ENCODE data around the gene SNX21.
"Not testable (repeated sequence)": the region's sequence is repeated elsewhere in the genome, so short reads cannot be mapped to it uniquely, and the experiment has no call there.

SNX21 gene, protein sequence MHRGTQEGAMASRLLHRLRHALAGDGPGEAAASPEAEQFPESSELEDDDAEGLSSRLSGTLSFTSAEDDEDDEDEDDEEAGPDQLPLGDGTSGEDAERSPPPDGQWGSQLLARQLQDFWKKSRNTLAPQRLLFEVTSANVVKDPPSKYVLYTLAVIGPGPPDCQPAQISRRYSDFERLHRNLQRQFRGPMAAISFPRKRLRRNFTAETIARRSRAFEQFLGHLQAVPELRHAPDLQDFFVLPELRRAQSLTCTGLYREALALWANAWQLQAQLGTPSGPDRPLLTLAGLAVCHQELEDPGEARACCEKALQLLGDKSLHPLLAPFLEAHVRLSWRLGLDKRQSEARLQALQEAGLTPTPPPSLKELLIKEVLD

DNA sequence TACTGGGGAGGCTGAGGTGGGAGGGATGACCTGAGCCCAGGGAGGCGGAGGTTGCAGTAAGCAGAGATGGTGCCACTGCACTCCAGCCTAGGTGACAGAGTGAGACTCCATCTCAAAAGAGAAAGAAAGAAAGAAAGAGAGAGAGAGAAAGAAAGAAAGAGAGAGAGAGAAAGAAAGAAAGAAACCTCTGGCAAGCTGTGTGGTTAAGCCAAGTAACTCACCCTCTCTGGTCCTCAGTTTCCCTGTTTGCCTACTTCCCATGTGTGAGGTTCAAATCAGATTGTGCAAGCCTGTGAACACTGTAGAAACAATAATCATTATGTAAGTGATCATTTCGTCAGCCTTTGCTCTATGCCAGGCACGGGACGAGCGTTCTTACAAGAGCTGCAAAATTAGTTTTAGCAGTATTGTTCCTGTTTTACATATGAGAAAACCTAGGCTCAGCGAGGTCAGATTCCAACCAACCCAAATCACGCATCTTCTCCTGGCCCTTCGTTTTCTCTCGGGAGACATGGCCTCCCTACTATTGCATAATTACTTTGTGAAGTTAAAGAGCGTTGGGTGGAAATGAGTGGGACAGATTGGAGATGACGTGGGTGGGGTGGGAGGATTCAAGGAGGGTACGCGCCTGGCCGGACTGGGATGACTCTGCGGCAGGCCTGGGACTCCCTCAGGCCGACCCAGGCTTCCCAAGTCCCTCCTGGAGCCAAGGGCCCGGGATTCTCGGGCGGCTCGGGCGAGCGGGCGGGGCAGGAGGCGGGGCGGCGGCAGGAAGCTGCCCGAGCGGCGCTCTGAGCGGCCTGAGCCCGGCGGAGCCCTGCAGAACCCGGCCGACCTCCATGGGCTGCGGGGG is at the start of gene SNX21:
SNX21 (plus strand) TSS at position 770 of the 853 bp plus-strand sequence. CDS start 121 bp downstream, outside the sequence.
- no peak for DNase-seq

DNA sequence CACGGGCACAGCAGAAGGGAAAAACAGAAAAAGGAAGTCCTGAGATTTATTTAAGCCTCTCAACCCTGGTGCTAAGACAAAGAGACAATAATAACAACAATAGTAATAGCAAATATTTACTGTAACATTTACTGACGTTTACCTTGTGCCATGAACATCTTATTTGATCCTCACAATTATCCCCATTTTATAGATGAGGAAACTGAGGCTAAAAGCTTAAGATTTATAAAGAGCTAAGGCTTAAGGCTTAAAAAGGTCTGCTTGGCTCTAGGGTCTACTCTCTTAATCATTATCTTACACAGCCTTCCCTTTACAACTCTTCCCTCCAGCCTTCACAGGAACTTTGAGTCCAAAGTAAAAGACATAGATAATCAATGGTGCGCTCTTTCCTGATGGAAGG is 45.2 kb upstream of the SNX21 start:
- no peak for DNase-seq

DNA sequence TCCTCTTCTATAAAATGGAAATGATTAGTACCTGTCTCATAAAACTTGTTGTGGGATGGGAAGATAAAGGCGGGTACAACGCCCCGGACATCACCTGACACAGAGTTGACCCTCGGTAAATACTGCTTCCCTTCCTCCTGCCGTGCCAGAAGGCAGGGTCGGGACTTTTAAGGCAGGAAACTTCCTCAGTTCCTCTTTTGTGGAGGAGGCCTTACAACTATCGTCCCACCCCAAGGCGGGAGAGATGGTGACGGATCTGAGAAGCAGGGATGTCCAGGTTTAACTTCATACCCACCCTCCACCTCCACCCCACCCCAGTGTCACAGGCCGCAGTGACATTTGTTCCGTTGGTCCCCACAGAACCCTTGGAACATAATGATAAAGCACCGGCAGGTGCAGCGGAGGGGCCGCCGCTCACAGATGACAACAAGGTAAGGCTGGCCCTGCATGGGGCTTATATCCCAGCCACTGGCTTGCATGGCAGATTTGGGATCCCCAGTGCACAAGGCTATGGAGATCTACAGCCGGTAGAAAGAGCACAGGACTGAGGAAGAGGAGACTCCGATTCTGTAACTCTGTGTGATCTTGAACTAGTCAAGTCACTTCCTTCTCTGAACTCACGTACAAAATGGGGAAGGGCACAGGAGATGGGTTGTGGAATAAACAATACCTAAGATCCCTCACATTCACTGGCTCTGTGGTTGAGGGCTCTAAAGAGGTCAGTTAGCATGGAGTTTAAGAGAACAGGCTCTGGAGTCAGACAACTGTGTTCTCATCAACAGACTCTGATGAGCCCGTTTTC is 41.1 kb upstream of the SNX21 start:
- no peak for DNase-seq

DNA sequence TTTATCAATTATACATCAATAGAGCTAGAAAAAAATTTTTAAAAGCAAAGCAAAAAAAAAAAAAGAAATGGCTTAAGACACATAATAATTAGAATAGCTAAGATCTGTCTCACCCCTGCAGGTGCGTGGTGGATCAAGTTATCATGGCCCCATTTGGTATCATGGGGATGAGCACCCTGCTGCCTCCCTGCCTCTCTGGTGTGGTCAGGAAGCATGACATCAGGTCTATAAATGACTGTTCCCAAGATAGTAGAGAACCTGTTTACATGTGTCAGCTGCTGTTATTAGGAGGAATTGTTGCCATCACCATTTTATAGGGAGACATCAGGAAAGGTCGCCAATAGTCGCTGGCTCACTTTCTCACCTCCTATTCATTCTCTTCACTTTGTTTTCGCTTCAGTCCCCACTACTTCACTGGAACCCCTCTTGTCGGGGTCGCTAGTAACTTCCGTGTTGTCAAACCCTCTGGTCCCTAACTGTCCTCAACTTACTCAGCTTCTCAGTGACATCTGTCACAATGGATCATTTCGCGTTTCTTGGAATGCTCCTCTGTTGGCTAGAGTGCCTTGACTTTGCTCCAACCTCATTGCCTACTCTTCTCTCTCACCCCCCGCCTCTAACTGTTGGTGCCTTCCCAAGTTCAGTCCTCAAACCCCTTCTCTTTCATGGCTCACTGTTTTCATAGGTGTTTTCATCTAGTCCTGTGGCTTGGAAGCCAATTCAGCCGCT is 37.1 kb upstream of the SNX21 start:
- no peak for DNase-seq

DNA sequence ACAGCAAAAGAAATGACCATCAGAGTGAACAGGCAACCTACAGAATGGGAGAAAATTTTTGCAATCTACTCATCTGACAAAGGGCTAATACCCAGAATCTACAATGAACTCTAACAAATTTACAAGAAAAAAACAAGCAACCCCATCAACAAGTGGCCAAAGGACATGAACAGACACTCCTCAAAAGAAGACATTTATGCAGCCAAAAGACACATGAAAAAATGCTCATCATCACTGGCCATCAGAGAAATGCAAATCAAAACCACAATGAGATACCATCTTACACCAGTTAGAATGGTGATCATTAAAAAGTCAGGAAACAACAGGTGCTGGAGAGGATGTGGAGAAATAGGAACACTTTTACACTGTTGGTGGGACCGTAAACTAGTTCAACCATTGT is 36.1 kb upstream of the SNX21 start:
- not testable (repeated sequence) for DNase-seq

DNA sequence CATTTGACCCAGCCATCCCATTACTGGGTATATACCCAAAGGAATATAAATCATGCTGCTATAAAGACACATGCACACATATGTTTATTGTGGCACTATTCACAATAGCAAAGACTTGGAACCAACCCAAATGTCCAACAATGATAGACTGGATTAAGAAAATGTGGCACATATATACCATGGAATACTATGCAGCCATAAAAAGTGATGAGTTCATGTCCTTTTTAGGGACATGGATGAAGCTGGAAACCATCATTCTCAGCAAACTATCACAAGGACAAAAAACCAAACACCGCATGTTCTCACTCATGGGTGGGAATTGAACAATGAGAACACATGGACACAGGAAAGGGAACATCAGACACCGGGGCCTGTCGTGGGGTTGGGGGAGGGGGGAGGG is 35.6 kb upstream of the SNX21 start:
- DNase-seq = not testable (repeated sequence)

DNA sequence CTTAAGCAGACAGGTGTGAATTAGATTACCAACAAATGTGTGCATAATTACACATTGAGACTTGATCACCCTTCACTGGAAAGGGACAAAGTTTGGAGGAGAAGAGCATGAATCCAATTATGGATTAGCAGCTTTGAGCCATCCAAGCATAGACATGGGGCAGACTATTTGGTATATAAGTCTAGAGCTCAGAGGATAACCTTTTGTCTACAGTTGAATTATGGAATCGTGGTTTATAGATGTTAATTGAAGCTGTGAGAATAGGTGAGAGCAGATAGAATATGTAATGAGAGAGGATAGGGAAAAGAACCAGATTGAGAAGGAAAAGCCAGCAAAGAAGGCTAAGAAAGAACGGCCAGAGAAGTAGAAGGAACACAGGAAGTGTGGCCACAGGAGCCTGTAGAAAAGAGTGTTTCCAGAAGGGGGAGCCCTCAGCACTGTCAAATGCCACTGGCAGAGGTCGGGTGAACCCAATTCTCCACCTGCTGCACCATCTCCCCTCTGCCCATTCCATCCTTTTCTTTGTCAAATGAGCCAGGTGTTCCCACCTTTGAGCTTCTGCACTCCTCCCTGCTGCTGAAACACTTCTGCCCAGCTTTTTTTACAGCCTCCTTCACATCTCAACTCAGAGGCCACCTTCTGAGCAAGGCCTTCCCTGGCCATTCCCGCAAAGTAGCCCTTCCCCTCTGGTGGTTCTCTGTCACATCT is 34.5 kb upstream of the SNX21 start:
- peak; percentile 59 for DNase-seq

DNA sequence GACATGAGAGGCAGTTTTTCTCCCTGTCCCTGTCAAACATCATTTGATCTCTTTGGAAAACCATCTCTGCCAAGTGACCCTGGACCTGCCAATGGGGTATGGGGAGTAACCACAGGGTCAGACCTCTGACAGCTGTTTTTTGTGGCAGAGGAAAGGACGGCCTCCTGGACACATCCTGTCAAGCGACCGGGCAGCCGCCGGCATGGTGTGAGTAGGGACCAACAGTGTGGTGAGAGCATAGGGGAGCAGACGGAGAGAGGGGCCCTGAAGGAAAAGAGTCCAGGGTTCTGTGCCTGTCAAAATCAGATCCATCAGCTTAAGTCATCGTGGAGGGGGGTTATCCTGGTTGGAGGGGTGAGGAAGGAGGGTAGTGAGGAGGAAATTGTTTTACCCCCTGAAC is 31.7 kb upstream of the SNX21 start:
- no peak for DNase-seq

DNA sequence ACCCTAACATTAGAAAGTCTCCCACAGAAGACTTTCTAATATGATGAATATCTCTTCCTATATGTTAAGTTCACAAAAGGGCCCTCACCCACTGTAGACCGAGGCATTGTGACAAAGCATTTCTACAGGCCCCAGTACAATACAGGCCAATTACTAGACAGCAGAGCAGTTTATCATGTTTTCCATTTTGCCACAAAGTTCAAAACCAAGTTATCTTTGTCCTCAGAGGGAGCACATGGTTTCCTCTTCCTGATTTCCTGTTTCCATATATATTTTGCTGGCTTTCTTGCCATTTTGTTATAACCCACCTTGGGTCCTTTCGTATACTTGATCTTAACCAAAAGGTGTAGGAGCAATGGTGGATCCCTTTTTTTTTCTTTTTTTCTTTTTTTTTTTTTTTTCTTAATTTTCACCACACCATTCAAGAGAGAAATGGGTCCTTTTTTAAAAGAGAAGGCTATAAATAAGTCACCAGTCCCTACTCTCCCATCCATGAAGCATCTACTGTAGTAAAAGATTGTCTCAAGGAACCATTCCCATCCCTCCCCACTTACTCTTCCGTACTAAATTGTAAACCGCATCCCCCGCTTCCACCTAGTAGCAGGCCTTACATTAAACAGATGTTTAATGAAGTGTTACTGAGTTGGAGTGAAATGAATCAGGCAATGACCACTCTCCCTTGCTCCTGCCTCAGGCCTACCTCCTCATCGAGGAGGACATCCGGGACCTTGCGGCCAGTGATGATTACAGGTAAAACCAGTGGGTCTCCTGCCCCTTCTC is 23.2 kb upstream of the SNX21 start:
- no peak for DNase-seq

DNA sequence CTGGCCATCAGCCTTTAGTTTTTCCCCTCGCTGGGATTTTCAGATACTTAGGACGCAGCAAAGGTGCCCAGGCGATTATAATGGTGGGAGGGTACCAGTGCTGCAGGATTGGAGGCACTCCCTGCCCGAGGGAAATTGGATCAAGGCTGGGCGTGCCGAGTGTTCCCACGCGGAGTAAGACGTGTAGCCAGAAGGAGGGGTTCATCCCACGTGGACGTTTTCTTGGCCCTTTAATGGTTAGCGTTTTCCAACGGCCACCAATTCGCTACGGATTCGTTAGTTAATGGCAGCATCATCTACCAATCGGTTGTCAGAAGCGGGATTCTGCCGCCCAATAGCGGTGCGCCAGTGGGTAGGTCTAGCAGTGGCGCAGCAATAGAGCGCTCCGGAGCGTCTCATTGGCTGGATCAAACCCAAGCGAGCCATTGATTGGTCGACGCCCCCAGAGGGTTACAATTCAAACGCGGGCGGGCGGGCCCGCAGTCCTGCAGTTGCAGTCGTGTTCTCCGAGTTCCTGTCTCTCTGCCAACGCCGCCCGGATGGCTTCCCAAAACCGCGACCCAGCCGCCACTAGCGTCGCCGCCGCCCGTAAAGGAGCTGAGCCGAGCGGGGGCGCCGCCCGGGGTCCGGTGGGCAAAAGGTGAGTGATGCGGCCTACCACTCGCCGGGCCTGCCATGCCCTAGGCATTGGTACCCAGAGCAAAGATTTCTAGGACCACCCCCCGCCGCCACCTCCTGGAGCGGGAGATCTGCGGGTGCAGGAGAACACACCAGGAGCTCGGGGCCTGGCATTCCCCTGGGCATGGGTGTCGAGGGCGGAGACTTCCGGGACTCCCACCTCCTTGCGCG is 21.2 kb upstream of the SNX21 start, which contains the start of gene UBE2C:
UBE2C (plus strand) TSS at position 488 of the 849 bp plus-strand sequence; CDS start at position 540, 52 bp downstream.
- peak; percentile 99 for DNase-seq

DNA sequence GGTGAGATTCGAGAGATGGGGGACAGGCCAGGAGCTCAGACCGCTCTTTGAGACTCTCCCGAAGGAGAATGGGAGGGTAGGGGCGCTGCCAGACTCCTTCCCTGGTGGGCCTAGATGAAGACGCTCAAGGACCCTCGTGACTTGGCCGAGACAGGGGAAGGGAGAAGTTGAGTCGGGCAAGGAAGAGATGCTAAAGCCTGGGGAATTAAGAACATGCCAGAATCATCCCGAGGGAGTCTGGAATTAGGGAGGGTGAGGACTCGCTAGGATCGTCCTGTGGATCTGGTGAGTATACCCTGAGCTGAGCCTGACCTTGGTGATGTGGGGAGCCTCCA is 20.6 kb upstream of the SNX21 start:
- DNase-seq = no peak

DNA sequence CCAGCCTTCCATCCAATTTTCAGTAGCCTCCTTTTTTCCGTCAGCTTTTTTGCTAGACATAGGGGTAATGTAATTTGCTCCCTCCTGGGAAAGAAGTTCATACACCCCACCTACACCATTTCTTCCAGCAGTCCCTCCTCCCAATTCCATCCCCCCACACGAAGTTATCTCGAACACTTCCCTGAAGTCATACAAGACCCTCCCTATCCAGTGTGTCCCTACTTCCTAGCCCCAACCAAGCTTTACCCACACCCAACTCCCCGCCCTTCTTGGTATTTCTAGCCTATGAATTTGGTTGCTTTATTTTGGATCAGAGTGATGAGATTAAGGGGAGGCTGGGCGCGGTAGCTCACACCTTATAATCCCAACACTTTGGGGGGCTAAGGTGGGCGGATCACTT is 20.1 kb upstream of the SNX21 start:
- no peak for DNase-seq

DNA sequence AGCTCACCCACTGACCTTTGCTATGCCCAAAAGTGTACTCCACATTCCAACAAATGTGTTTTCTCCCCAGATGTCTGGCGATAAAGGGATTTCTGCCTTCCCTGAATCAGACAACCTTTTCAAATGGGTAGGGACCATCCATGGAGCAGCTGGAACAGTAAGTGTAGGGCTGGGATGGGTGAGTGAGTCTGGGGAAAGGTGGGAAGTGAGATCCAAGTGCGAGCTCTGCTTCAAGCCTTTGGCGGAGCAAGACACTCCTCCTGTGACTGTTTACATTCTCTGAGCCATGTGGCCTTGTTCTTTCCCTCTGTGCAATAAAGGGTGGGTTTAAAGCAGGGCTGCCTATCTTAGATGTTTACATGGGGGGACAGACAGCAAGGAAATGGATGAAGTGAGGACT is 19.3 kb upstream of the SNX21 start:
- DNase-seq = no peak

DNA sequence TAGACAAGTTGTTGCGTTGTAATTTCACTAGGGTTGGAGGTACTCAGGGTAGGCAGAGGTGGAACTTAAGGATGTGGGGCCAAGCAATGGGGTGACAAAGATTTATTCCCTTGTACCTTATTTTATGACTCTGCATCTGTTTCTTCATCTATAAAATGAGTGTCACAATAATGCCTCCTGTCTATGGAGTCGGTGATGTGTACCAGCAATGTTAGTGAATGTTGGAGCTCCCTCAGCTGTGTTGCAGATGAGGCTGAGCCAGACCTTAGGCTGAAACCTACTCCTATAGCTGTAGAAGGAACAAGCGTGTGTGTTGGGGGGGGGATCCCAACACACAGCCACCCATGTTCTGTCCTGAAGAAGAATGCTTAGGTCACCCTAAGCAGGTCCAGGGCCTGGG is 16.6 kb upstream of the SNX21 start:
- DNase-seq = no peak

DNA sequence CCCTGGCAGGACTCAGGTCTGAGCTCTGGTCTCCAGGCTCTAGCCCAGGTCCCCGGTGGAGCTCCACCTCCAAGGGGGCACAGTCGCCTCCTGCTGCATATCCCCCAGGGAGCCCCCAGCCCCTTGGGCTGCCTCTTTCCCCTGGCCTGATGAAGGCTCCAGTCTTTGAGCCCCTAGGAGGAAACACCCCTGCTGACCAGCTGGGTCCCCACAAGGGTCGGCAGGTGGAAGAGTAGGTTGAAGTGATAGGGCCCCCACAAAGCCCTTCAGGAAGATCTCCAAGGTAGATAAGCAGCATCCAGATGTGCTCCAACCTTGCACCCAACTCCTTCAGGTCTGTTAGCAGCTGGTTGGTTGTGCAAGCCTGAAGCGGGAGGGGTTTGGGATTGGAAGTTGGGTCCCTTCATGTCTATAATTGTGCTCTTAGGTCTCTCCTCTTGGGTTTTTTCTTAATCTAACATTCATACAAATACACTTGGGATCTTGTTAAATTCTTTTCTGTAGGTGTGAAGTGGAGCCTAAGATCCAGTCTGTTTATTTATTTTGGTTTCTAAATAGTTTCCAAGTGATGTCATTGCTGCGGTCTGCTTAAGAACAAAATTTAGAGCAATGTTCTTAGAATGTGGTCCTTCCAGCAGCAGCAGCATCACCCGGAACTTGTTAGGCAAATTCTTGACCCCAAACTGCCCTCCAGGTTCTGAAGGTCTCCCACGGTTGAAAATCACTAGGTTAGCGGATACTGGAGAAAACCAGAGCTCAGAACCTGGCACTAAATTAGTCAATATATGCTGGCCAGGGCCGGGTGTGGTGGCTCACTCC is 16.0 kb upstream of the SNX21 start:
- DNase-seq = no peak

DNA sequence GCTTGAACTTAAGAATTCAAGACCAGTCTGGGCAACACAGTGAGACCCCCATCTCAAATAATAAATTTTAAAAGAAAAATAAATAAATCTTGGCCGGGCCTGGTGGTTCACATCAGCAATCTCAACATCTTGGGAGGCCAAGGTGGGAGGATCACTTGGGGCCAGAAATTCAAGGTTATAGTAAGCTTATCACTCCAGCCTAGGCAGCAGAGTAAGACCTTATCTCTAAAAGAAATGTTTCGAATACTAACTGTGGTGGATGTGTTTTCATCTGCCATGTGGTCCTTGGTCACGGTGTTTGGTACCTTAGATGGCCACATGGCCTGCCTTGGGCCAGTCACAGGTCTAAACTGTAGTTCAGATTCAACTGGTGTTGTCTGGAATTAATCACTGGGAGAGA is 15.4 kb upstream of the SNX21 start:
- no peak for DNase-seq

DNA sequence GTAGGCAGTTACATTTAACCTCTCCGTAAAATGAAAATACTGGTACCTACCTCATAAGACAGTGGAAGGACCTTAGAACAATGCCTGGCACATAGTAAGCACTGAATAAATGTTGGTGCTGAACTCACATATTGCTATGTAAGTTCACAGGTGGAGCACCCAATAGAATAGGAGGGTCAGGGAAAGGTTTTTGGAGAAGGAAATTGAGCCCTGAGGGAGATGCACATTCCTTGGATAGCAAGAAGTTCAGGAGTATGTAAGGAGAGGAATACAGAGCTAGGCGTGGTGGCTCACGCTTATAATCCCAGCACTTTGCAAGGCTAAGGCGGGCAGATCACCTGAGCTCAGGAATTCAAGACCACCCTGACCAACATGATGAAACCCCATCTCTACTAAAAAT is 14.1 kb upstream of the SNX21 start:
- no peak for DNase-seq

DNA sequence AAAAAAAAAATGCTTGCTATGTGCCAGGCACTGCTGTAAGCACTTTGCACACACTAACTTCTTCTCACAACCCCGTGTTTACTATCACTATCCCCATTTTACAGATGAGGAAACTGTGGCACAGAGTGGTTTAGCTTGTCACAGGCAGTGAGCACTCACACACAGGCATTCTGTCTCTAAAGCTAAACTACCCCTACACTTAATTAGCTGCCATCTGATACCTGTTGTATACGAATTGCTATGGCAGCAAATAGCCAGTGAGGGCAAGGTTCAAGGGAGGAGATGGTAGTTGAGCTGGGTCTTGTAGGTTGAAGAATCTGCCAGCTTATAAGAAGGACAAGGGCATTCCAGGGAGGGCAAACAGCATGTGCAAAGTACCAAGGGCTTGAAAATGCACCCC is 11.7 kb upstream of the SNX21 start:
- DNase-seq = no peak

DNA sequence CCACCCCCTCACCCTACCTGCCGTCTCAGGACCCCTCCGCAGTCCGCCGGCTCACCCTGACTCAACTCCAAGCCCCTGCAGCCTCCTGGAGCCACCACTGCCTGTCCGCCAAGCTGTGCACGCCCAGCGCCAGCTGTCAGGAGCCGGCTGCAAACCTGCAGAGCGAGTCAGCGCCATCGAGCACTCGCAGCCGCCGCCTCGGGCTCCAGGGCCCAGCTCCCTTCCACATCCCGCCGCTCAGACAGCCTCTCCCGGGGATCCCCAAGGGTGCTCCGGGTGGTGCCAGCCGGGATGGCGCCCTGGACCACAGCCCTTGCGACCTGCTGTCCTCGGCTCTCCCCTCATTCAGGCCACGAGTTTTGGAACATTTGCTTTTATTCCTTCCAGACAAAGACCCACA is 10.7 kb upstream of the SNX21 start:
- DNase-seq = peak; percentile 21
